ENCODE results near the gene RFT1. TPM values are rescaled to one million over a fixed set of nuclear protein-coding genes. Genes with fewer than 3 reads are reported as not detected.

Gene RFT1
- total RNA-seq, 3 donors from 2014 or later, result 14.7 to 18.7 (median 15.2) TPM

- no peaks in the 10 kb centered on the region for H3K36me3 ChIP-seq (ENCODE audit: low read depth)
- intact Hi-C loops (cut with DNase I, micrococcal nuclease), result no loop called here
- no peaks in the 10 kb centered on the region for H3K9me3 ChIP-seq
- H3K4me3 ChIP-seq, result no peak overlapping the region
- peaks cover 75% of the 10 kb centered on the region for H3K4me1 ChIP-seq (ENCODE audit: low read depth)
- ATAC-seq (no peak), DNase-seq (peak in 2 of 3 donors; percentile 33 to 43)
- TF ChIP-seq, protein P1, sequence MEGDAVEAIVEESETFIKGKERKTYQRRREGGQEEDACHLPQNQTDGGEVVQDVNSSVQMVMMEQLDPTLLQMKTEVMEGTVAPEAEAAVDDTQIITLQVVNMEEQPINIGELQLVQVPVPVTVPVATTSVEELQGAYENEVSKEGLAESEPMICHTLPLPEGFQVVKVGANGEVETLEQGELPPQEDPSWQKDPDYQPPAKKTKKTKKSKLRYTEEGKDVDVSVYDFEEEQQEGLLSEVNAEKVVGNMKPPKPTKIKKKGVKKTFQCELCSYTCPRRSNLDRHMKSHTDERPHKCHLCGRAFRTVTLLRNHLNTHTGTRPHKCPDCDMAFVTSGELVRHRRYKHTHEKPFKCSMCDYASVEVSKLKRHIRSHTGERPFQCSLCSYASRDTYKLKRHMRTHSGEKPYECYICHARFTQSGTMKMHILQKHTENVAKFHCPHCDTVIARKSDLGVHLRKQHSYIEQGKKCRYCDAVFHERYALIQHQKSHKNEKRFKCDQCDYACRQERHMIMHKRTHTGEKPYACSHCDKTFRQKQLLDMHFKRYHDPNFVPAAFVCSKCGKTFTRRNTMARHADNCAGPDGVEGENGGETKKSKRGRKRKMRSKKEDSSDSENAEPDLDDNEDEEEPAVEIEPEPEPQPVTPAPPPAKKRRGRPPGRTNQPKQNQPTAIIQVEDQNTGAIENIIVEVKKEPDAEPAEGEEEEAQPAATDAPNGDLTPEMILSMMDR (IDR thresholded peaks at IDR 0.05), result no peak
Measured at GRCh38 chr3:53149006-53149690, 18.9 kb upstream of the RFT1 start.

GRCh38 chr3:53147903-53148400 lies 17.7 kb upstream of the RFT1 start:
- H3K4me3 ChIP-seq, result no peak overlapping the region
- no peaks in the 10 kb centered on the region for H3K36me3 ChIP-seq (ENCODE audit: low read depth)
- H3K9me3 ChIP-seq, result no peaks in the 10 kb centered on the region
- peaks cover 68% of the 10 kb centered on the region for H3K4me1 ChIP-seq (ENCODE audit: low read depth)
- ATAC-seq (no peak), DNase-seq (peak in 1 of 3 donors; percentile 35)
- intact Hi-C loops (cut with DNase I, micrococcal nuclease), result no loop called here
- TF ChIP-seq, protein P1 (IDR thresholded peaks at IDR 0.05), result no peak

GRCh38 chr3:53147151-53147902 lies 17.1 kb upstream of the RFT1 start:
- ATAC-seq, result no peak
- Histone ChIP-seq H3K4me3 (no peak overlapping the region), H3K4me1 (ENCODE audit: low read depth) (peaks cover 67% of the 10 kb centered on the region), H3K9me3 (no peaks in the 10 kb centered on the region), H3K36me3 (ENCODE audit: low read depth) (no peaks in the 10 kb centered on the region)
- TF ChIP-seq, protein P1 (IDR thresholded peaks at IDR 0.05), result no peak
- intact Hi-C loops (cut with DNase I, micrococcal nuclease), result no loop called here
- DNase-seq, result peak in 2 of 3 donors; percentile 42 to 48

GRCh38 chr3:53146319-53146891 lies 16.2 kb upstream of the RFT1 start:
- Histone ChIP-seq H3K36me3 (ENCODE audit: low read depth) (no peaks in the 10 kb centered on the region), H3K4me1 (ENCODE audit: low read depth) (peaks cover 59% of the 10 kb centered on the region), H3K9me3 (no peaks in the 10 kb centered on the region), H3K4me3 (no peak overlapping the region)
- DNase-seq (peak in 1 of 3 donors; percentile 42), ATAC-seq (no peak)
- TF ChIP-seq, protein P1 (IDR thresholded peaks at IDR 0.05), result no peak
- intact Hi-C loops (cut with DNase I, micrococcal nuclease), result no loop called here

- H3K9me3 ChIP-seq, result no peaks in the 10 kb centered on the region
- DNase-seq (no peak), ATAC-seq (peak; percentile 52)
- H3K36me3 ChIP-seq (ENCODE audit: low read depth), result no peaks in the 10 kb centered on the region
- H3K4me3 ChIP-seq, result no peak overlapping the region
- intact Hi-C loops (cut with DNase I, micrococcal nuclease), result no loop called here
- TF ChIP-seq, protein P1 (IDR thresholded peaks at IDR 0.05), result no peak
- peaks cover 53% of the 10 kb centered on the region for H3K4me1 ChIP-seq (ENCODE audit: low read depth)
Measured at GRCh38 chr3:53145713-53146080, 15.5 kb upstream of the RFT1 start.
